Stimulated activated CD4-positive, alpha-beta T cell treated with anti-CD3 and anti-CD28 coated beads, TNF-alpha, amount 100 ng/mL, for 1 hour (primary cell): Measurements from ENCODE around the gene LIN54.
A peak's percentile ranks its signal among the peaks of the same experiment; 100 is the strongest.
"Not testable (repeated sequence)": the region's sequence is repeated elsewhere in the genome, so short reads cannot be mapped to it uniquely, and the experiment has no call there.

Experiments used
- DNase-seq, 3 donors: peaks; one replicate each; pipeline ENCODE4 v3.0.0-alpha.2; 2020; ENCODE audit warnings: low read depth in 3 of 3, low spot score in 1 of 3

The LIN54 gene

DNA sequence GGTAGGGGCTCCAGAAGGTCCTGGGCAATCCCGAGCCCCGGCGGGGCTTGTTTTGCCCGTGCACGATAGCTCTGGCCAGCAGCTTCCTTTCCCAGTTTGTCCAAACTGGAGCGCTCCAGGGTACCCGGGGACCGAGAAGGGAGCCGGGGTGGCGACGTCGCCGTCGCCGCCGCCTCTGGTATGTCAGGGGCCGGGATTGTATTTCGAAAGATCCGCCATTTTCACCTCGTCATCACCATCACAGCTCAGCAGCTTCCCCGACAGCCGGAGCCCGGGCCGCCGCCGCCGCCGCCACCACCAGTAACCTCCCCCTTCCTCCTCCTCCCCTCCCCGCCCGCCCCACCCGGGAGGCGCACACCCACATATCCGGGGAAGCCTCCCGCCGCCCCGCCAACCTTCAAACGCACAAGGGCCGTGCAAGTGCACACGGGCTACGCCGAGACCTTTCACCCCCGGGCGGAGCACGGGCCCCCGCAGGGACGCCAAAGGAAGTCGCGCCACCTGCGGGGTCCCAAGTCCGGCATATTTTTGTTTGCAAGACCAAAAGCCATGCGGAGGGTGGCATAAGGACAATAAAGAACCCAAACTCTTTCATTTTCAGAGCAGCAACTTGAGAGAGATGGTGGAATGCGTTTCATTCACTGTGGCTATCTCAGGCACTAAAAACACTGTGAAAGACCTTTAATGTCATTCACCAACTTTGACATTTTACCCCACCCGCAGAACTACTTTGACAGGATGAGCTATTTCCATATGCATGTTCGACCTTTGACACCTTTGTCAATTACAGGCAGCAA is at the start of gene LIN54:
Gene LIN54 (minus strand): TSS at position 302 of the 797 bp plus-strand sequence. CDS start 25,979 bp downstream, outside the sequence.
- DNase-seq = peak; percentile 63 to 71 (median 69)

DNA sequence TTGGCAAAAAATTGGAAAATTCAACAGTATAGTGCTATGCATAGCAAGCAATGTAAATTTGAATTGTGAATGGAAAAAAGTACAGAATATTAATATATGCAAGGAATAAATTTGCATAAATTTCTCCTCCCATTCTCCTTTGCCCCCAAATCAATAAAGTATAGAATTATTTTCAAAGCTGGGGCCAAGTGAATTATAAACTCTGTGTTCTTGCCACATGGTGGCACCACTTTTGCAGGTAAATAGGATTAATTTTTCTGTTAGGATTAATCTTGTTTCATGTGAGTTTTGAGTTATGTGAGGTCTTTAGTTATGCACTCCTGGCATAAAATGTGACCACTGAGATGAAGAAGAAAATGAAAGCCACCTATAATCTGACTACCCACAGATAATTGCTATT is 44.3 kb upstream of the LIN54 start:
- DNase-seq = no peak

DNA sequence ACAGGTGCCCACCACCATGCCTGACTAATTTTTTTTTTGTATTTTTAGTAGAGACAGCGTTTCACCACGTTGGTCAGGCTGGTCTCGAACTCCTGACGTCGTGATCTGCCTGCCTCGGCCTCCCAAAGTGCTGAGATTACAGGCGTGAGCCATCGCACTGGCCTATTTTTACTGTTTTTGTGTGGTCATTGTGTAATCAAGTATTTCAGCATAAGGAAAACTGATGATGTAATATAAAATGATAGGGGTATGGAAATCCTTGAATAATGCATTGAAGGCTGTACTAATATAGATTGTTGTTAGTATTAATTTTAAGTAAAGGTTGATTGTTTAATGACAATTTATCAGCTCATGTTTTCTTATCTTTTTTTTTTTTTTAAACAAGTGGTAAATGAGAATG is 38.2 kb upstream of the LIN54 start:
- not testable (repeated sequence) for DNase-seq

DNA sequence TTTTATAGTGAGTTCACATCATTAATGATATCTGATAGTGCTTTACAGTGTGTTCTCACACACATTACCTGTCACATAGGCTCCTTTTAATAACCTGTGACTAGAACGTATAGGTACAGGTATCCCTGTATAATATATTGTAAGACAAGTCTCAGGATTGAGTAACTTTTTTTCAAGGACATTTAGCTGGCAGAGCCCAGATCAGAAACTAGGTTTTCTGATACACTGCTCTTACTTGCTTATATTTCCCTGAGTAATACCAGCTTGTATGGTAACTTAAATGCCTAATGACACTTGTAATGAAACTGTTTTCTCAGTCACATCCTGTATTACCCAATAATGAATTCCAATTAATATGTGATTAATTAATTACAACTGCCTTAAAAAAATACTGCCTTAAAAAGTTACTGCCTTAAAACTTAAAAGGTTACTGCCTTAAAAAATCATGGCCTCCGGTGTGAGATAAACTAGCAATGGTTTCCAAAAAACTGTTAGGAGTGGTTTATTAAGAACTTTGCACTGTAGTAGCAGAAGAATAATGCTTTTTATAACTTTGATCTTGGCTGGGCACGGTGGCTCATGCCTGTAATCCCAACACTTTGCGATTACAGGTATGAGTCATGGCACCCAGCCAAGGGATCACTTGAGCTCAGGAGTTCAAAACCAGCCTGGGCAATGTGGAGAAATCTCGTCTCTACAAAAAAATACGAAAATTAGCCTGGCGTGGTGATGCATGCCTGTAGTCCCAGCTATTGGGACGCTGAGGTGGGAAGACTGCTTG is 36.3 kb upstream of the LIN54 start:
- DNase-seq = no peak

DNA sequence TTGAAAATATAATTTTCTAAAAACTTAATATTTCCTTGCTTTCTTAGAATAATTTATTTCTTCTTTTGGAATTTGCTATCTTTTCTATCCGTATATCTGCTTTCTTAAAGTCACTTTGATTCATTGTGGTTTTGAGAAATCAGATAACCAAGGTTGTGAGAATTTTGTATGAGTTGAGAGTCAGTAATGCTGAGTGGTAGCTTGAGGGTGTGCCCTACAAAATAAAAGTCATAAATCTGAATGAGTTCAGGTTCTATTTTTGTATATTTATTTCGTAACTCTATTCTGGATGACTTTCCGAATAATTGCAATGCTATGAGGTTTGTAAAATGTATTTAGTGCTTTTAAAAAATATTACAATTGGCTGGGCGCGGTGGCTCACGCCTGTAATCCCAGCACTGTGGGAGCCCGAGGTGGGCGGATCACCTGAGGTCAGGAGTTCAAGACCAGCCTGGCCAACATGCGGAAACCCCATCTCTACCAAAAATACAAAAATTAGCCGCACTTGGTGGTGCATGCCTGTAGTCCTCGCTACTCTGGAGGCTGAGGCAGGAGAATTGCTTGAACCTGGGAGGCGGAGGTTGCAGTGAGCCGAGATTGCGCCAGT is 33.3 kb upstream of the LIN54 start:
- DNase-seq = no peak

DNA sequence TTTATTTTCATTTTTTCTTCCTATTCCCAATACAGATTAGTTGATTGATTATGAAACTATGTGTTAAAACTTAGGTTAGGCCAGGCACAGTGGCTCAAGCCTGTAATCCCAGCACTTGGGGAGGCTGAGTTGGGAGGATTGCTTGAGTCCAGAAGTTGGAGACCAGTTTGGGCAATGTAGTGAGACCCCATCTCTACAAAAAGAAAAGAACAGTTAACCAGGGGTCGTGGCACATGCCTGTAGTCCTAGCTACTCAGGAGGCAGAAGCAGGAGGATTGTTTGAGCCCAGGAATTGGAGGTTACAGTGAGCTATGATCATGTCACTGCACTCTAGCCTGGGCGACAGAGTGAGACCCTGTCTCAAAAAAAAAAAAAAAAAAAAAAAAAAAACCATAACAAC is 32.5 kb upstream of the LIN54 start:
- not testable (repeated sequence) for DNase-seq

DNA sequence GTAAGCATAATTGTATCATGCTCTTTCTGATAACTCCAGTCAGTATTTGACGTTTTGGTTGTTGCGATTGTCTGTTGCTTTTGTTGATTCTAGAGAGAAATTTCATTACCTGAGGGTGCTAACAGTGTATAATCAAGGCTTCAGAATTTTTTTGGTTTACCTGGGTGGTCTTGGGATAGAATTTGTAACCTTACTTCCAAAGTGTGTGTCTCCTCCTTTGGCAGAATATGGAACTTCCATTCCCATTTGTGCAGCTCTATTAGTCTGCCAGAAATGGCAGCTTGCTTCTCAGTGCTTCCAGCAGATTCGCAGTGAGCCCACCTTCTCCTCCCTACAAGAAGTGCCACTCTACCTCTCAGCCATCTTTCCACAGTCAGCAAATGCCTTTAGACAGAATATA is 29.6 kb upstream of the LIN54 start:
- DNase-seq = no peak

DNA sequence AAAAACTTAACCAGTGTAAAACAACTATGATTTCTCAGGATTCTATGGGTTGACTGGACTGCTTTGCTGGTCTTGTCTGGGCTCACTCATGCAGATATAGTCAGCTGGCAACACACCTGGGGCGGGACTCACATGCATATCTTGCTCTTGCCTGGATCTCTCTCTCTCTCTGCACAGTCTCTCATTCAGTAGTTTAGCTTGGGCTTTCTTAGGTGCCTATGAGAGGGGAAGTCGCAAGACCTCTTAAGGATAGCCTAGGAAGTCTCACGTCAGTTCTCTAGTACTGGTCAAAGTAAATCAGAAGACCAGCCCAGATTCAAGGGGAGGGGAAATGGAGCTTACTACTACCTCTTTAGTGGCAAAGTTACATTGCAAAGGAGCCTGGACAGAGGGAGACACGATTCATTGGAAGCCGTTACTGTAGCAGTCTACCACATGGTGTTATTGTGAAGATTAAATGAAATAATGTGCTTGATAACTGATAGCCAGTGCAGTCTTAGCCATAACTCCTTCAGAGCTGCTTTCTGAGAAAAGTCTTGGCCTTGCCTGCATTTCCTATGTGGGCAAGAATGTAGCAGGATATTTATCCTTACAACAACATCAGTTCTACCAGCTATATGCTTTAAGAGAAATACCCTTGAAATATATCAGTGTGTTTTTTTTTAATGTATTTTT is 26.5 kb upstream of the LIN54 start:
- DNase-seq = no peak

DNA sequence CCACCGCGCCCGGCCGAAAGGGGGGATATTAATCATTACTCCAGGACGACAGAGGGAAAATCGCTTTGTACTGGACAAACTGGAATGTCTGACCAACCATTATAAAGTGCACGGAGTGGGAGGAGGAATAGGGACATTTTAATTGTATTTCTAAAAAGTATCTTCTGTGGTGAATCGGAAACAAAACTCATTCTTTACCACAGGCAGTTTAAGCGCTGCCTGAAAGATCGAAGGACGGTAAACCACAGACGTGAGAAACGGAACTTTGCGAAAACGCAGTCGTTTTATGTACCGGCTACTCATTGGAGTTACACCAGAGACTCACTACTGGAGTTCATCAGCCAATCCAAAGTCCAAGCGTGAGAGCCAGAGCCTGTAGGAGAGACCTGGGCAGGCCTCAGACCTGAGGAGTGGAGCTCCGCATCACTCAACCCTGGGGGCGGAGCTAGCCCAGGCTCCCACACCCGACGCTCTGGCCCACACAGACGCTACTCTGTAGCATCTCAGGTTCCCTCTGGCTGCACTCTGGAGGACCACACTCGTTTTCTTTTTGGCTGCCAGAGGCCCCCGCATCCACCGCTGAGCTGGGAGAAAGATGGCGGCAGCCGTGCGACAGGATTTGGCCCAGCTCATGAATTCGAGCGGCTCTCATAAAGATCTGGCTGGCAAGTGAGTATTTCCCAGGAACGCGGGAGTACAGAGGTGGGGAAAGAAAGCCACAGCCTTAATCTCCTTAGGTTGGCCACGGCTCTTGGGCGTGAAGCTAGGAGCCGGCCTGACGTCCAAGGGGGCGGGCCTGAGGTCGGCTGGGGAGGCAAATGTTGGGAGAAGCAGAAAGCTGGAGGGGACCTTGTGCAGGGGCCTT is 24.2 kb upstream of the LIN54 start, which contains the start of gene COPS4:
Gene COPS4 (plus strand): TSS at position 554 of the 865 bp plus-strand sequence. CDS start 42 bp downstream, at position 596.
- peak; percentile 82 to 89 (median 89) for DNase-seq

DNA sequence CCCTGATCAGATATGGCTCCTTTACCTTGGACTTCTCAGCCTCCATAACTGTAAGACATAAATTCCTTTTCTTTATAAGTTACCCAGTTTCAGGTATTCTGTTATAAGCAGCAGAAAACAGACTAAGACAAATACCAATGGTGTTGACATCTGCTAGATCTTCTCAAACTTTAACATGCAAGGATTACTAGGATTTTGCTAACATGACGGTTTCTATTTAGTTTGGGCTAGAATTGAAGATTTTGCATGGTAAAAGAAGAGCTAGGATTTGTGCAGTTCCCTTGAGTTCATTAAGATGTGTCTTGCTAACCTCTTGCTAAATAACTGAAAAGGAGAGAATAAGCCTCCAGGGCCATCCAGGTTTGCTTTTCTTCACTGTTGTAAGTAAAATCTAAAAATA is 19.1 kb upstream of the LIN54 start:
- no peak for DNase-seq

DNA sequence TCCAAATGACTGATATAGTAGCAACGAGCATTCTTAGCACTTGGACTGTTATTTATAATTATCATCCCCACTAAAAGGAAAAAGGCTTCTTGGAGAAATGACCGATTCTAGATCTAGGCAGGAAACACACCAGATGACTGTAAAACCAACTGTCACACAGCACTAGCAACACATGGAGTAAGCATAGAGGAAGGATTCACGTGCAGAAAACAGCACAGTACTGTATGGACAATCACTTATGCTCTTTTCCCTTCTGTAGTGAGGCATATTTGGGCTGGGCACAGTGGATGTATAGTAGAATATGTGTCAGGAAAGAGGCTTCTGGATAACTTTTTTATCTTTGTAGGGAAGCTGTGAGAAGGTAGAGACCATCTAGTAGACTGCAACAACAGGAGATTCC is 18.4 kb upstream of the LIN54 start:
- no peak for DNase-seq

DNA sequence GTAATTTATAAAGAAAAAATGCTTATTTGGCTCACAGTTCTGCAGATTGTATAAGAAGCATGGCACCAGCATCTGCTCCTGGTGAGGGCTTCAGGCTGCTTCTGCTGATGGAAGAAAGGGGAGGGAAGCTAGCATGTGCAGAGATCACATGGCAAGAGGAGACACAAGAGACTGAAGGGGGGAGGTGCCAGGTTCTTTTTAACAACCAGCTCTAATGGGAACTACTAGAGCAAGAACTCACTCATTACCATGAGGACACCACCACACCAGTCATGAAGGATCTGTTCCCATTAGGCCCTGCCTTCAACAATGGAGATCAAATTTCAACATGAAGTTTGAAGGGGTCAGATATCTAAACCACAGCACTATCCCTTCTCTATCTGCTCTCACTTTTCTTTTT is 14.9 kb upstream of the LIN54 start:
- no peak for DNase-seq

DNA sequence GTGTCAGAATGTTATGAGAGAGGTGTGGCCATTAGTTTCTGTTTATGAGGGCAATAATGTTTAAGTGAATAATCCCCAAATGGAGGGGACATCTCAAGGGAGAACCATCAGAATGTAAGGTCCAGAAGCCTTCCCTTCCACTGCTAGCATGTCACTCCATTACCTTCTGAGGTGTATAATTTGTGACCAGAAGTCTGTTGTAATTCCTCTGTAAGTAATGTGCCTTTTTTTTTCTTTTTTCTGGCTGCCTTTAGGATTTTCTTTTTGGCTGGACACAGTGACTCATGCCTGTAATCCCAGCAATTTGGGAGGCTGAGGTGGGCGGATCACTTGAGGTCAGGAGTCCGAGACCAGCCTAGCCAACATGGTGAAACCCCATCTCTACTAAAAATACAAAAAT is 13.6 kb upstream of the LIN54 start:
- DNase-seq = no peak

DNA sequence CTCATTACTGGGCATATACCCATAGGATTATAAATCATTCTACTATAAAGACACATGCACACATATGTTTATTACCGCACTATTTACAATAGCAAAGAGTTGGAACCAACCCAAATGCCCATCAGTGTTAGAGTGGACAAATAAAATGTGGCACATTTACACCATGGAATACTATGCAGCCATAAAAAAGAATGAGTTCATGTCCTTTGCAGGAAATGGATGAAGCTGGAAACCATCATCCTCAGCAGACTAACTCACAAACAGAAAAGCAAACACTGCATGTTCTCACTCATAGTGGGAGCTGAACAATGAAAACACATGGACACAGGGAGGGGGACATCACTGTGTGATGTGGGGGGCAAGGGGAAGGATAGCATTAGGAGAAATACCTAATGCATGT is 13.0 kb upstream of the LIN54 start:
- not testable (repeated sequence) for DNase-seq

DNA sequence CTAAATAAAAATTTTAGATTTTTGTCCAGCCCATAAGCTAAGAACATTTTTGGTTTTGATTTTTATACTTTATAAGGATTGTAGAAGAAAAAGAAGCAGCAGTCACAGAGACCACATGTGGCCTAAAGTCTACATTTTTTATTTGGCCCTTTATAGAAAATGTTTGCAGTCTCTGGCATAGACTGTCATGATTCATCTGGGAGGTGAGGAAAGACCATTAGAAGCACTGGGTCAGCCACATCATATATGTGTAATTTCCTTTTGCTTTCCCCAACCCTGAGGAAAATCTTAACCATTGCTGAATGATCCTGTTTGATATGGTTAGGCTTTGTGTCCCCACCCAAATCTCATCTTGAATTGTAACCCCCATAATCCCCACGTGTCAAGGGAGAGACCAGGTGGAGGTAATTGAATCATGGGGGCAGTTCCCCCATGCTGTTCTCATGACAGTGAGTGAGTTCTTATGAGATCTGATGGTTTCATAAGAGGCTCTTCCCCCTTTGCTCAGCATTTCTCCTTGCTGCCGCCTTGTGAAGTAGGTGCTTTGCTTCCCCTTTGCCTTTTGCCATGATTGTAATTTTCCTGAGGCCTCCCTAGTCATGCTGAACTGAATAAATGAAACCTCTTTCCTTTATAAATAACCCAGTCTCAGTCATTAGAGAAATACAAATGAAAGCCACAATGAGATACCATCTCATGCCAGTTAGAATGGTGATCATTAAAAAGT is 12.3 kb upstream of the LIN54 start:
- no peak for DNase-seq

DNA sequence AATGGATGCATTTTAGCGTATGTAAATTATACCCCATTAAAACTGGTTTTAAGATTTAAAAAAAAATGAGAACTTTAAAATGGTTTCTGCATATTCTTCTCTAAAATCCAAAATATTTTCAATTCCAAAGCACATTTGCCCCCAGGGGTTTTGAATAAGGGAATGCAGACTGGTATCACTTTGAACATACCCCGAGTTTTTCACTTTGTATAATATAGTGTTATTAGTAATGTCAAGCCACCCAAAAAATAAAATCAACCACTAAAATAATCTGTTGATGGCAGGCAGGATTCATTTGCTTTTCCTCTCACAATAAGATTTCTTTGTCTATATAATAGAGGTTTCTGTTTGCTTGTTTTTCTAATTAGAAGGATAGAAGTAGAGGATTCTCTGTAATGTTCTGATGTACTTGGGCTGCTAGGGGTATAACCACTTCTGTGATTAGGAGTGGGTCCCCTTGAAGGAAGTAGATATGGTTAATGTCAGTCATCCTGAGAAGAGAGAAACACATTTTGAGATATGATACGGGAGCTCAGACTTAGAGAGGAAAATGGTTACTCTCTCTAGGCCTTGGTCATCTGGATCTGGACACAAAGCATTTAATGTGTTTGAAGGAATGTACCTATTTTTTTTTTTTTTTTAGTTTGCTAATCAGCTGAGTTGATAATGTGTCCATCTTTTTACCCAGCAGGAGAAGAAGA is 9.3 kb upstream of the LIN54 start:
- no peak for DNase-seq

DNA sequence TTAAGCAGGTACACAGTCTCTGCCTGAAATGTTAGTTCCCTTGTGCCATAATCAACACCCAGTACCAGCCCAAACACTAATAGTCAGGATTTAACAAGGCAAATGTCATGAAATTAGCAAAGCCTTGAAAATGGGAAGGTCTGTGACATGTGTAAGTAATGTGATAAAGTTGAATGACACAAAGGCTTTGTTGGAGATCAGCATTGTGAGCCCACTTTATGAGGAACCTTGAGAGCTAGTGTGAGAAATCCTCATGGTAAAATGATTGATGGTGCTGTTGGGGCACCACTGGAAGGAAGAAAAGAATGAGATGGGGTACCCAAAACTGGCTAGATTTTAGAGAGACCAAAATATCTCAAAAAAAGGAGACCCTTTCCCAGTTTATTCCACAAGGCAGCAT is 3.3 kb upstream of the LIN54 start:
- DNase-seq = no peak

DNA sequence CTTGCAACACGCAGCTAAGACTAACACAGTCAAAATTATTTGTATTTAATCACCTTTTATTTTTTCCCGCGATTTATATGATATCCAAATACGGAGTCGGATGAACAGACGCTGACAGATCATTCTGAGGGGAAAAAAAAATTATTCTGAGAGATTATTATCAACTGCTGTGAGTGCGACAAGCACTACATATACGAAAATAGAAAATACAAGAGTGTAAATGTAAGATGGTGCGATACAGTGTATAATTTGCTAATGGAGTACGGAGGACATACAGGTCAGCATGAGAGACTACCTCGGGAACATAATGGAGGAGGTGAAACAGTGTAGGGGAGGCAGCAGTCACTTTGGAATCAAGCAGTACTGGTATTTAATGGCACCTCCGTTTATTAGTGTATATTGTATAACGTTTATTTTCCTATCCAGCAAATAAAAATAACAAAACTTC is 2.8 kb upstream of the LIN54 start:
- DNase-seq = no peak
